Measurements from ENCODE around the gene SPSB1. TPM values are rescaled to one million over a fixed set of nuclear protein-coding genes. Genes with fewer than 3 reads are reported as not detected.

Gene SPSB1
- total RNA-seq, 1 donor: 23.2 TPM

- Histone ChIP-seq H3K4me1 (ENCODE audit: insufficient read depth, low read length) (no peaks in the 10 kb centered on the region), H3K9me3 (ENCODE audit: low read depth, low read length) (no peaks in the 10 kb centered on the region), H3K4me3 (ENCODE audit: insufficient read depth, low read length) (no peak overlapping the region), H3K36me3 (ENCODE audit: insufficient read depth, low read length) (no peaks in the 10 kb centered on the region), H4K20me1 (ENCODE audit: insufficient read depth, low read length) (peaks cover 73% of the 10 kb centered on the region), H3K4me2 (ENCODE audit: insufficient read depth, low read length) (no peak overlapping the region), H2AFZ (ENCODE audit: low read length) (no peak overlapping the region), H3K79me2 (ENCODE audit: insufficient read depth, low read length) (peaks cover 83% of the 10 kb centered on the region), H3K27me3 (ENCODE audit: insufficient read depth, low read length) (no peaks in the 10 kb centered on the region), H3K27ac (ENCODE audit: low read depth, low read length) (no peak overlapping the region)
- TF ChIP-seq, protein P1, sequence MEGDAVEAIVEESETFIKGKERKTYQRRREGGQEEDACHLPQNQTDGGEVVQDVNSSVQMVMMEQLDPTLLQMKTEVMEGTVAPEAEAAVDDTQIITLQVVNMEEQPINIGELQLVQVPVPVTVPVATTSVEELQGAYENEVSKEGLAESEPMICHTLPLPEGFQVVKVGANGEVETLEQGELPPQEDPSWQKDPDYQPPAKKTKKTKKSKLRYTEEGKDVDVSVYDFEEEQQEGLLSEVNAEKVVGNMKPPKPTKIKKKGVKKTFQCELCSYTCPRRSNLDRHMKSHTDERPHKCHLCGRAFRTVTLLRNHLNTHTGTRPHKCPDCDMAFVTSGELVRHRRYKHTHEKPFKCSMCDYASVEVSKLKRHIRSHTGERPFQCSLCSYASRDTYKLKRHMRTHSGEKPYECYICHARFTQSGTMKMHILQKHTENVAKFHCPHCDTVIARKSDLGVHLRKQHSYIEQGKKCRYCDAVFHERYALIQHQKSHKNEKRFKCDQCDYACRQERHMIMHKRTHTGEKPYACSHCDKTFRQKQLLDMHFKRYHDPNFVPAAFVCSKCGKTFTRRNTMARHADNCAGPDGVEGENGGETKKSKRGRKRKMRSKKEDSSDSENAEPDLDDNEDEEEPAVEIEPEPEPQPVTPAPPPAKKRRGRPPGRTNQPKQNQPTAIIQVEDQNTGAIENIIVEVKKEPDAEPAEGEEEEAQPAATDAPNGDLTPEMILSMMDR (IDR thresholded peaks at IDR 0.05; ENCODE audit: extremely low read depth, low read depth, low read length): no peak
- peak; percentile 75 for DNase-seq (ENCODE audit: insufficient read length, low spot score, missing footprints)
These were observed 39.9 kb downstream of the SPSB1 start for GRCh38 chr1:9332513-9333143.

- Histone ChIP-seq H3K27ac (ENCODE audit: low read depth, low read length) (no peak overlapping the region), H3K4me1 (ENCODE audit: insufficient read depth, low read length) (no peaks in the 10 kb centered on the region), H4K20me1 (ENCODE audit: insufficient read depth, low read length) (peaks cover 73% of the 10 kb centered on the region), H3K27me3 (ENCODE audit: insufficient read depth, low read length) (no peaks in the 10 kb centered on the region), H3K9me3 (ENCODE audit: low read depth, low read length) (no peaks in the 10 kb centered on the region), H3K4me2 (ENCODE audit: insufficient read depth, low read length) (no peak overlapping the region), H3K36me3 (ENCODE audit: insufficient read depth, low read length) (no peaks in the 10 kb centered on the region), H3K4me3 (ENCODE audit: insufficient read depth, low read length) (no peak overlapping the region), H2AFZ (ENCODE audit: low read length) (no peak overlapping the region), H3K79me2 (ENCODE audit: insufficient read depth, low read length) (peaks cover 89% of the 10 kb centered on the region)
- peak; percentile 76 for DNase-seq (ENCODE audit: insufficient read length, low spot score, missing footprints)
- TF ChIP-seq, protein P1 (IDR thresholded peaks at IDR 0.05; ENCODE audit: extremely low read depth, low read depth, low read length): no peak
These were observed 45.9 kb downstream of the SPSB1 start for GRCh38 chr1:9338397-9339246.

DNA sequence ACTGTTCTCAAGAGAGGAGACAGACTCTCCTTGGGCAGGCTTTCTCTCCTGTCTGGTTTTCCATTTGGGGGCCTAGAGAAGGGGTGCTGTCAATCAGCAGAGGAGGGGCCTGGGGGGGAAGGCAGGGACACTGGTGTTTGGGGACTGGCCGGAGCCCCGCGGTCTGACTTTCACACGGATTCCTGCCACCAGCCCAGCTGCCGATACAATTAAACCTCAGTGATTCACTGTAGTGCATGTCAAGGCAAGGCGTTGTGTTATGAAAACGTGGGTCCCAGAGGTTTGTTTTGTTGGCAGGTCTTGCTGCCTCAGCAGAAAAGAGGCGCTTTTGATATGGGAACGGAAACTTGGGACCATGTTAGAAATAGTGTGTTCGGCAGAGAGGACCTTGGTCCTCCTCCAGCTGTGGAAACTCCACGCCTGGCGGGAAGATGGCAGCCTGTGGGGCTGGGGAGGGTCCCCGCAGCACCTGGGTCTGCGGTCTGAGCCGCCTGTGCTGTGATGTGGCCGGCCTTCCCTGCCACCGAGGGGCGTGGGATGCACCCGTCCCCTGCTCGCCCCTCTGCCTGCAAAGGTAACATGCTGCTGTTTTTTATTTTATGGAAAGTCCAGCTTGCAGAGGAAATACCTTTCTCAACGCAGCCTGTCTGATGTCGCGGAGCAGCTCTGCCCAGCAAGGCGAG is 47.6 kb downstream of the SPSB1 start:
- Histone ChIP-seq H4K20me1 (ENCODE audit: insufficient read depth, low read length) (peaks cover 74% of the 10 kb centered on the region), H2AFZ (ENCODE audit: low read length) (no peak overlapping the region), H3K27ac (ENCODE audit: low read depth, low read length) (no peak overlapping the region), H3K9me3 (ENCODE audit: low read depth, low read length) (no peaks in the 10 kb centered on the region), H3K79me2 (ENCODE audit: insufficient read depth, low read length) (peaks cover 89% of the 10 kb centered on the region), H3K4me3 (ENCODE audit: insufficient read depth, low read length) (no peak overlapping the region), H3K36me3 (ENCODE audit: insufficient read depth, low read length) (no peaks in the 10 kb centered on the region), H3K4me1 (ENCODE audit: insufficient read depth, low read length) (no peaks in the 10 kb centered on the region), H3K4me2 (ENCODE audit: insufficient read depth, low read length) (no peak overlapping the region), H3K27me3 (ENCODE audit: insufficient read depth, low read length) (no peaks in the 10 kb centered on the region)
- no peak for DNase-seq (ENCODE audit: insufficient read length, low spot score, missing footprints)
- TF ChIP-seq, protein P1 (IDR thresholded peaks at IDR 0.05; ENCODE audit: extremely low read depth, low read depth, low read length): no peak

GRCh38 chr1:9340864-9341263 is 48.2 kb downstream of the SPSB1 start:
- Histone ChIP-seq H3K9me3 (ENCODE audit: low read depth, low read length) (no peaks in the 10 kb centered on the region), H3K36me3 (ENCODE audit: insufficient read depth, low read length) (no peaks in the 10 kb centered on the region), H4K20me1 (ENCODE audit: insufficient read depth, low read length) (peaks cover 76% of the 10 kb centered on the region), H3K27me3 (ENCODE audit: insufficient read depth, low read length) (no peaks in the 10 kb centered on the region), H2AFZ (ENCODE audit: low read length) (no peak overlapping the region), H3K4me2 (ENCODE audit: insufficient read depth, low read length) (no peak overlapping the region), H3K4me3 (ENCODE audit: insufficient read depth, low read length) (no peak overlapping the region), H3K79me2 (ENCODE audit: insufficient read depth, low read length) (peaks cover 89% of the 10 kb centered on the region), H3K27ac (ENCODE audit: low read depth, low read length) (no peak overlapping the region), H3K4me1 (ENCODE audit: insufficient read depth, low read length) (no peaks in the 10 kb centered on the region)
- no peak for DNase-seq (ENCODE audit: insufficient read length, low spot score, missing footprints)
- TF ChIP-seq, protein P1 (IDR thresholded peaks at IDR 0.05; ENCODE audit: extremely low read depth, low read depth, low read length): no peak
